Erythroblast (primary cell): Measurements from ENCODE around the gene SYT8.

ENCODE experiments used
- GATA1 ChIP-seq: IDR thresholded peaks from 2 replicates; pipeline ENCODE4 v1.6.1; 2011; ENCODE audit warnings: low read depth, mild to moderate bottlenecking, control low read depth, low read length, moderate library complexity
- POLR2A ChIP-seq: IDR thresholded peaks from 2 replicates; pipeline ENCODE4 v1.6.1; 2011; ENCODE audit warnings: mild to moderate bottlenecking, low read length

DNA sequence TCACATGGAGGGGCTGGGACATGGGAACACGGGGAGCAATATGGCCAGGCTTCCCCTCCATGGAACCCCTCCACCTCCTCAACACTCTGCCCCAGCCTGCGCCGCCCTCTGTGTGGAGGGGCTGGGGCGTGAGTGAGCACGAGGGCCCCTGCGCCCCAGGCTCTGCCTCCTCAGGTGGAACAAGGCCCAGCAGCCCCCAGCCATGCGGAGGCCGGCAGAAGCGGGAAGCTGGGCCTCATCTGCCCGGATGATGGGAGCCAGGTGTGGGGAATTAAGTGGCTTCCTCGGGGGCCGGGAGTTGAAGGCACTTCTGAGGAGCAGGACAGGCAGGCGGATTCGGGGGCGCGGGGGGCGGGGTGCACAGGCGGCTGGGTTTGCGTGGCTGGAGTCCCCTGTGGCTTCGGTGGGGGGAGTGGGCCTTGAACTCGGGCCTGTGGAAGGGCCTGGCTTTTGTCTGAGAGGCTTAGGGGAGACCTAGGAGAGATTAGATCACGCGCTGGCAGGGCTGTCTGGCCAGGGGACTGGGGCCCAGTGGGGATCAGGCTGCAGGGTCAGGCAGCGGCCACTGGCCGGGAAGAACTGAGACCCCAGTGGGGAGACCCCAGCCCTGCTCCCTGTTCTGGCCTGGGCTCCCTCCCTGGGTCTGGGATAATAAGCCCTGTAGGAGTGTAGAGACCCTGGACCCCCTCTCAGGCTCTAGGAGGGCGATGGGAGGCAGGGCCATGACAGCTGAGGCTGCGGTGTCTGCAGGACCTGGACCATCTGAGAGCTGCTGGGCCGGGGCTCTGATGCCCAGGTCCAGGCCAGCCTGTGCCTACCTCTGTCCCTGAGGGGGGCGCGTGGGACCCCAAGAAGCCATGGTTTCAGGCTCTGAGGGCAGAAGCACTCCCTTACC is 43.6 kb downstream of the SYT8 start:
- TF ChIP-seq POLR2A (no peak), GATA1 (no peak)
